Naive thymus-derived CD4-positive, alpha-beta T cell (primary cell): Measurements from ENCODE around the gene CAMTA1. TPM values are rescaled to one million over a fixed set of nuclear protein-coding genes. Genes with fewer than 3 reads are reported as not detected.

Source experiments
- ATAC-seq: fragments of 150-1000 bp; cut with Tn5 transposase; 2 replicates; pipeline ENCODE4 v1.10.0; 2021; ENCODE audit warnings: mild to moderate bottlenecking, moderate library complexity
- CTCF ChIA-PET: fragments of 350-600 bp; sonication (Branson Sonifier 250); formaldehyde crosslinking; loops from one replicate; lab custom pipeline; 2021; ENCODE audit warnings: antibody characterized with exemption; lab: Charles Lee
- POLR2A ChIA-PET: fragments of 350-600 bp; sonication (Branson Sonifier 250); formaldehyde crosslinking; loops from one replicate; lab custom pipeline; 2021; ENCODE audit warnings: antibody characterized with exemption, inconsistent platforms; lab: Charles Lee
- DNase-seq, 9 donors: peaks; one replicate each; pipeline versions ENCODE4 v3.0.0 to v3.0.0-alpha.2; 2020 to 2022; ENCODE audit warnings: mixed read lengths in 1 of 9
- H3K27ac ChIP-seq: one replicate; pipeline ENCODE4 v1.7.0; 2013; ENCODE audit warnings: mild to moderate bottlenecking, low read depth, low read length, moderate library complexity
- H3K27me3 ChIP-seq, 2 donors: one replicate each; pipeline ENCODE4 v1.7.0; 2013; ENCODE audit warnings: low read length in 2 of 2, mild to moderate bottlenecking in 2 of 2, moderate library complexity in 2 of 2; ENCODE audit not compliant: control insufficient read depth in 2 of 2, insufficient read depth in 2 of 2
- H3K36me3 ChIP-seq, 3 experiments: 1 replicate in 2 of 3; 2 replicates in 1 of 3; pipeline ENCODE4 v1.7.0; 2013; ENCODE audit warnings: low read length in 3 of 3, mild to moderate bottlenecking in 3 of 3, moderate library complexity in 1 of 3; ENCODE audit not compliant: insufficient read depth in 3 of 3, control insufficient read depth in 2 of 3
- H3K4me1 ChIP-seq, 2 donors: one replicate each; pipeline ENCODE4 v1.7.0; 2013; ENCODE audit warnings: low read length in 2 of 2, mild to moderate bottlenecking in 2 of 2, moderate library complexity in 1 of 2; ENCODE audit not compliant: control insufficient read depth in 2 of 2, insufficient read depth in 2 of 2
- H3K4me3 ChIP-seq: 2 replicates; pipeline ENCODE4 v1.7.0; 2013; ENCODE audit warnings: mild to moderate bottlenecking, low read length
- H3K9me3 ChIP-seq, 3 experiments: 1 replicate in 2 of 3; 2 replicates in 1 of 3; pipeline ENCODE4 v1.7.0; 2013; ENCODE audit warnings: low read length in 3 of 3; ENCODE audit not compliant: control insufficient read depth in 2 of 3
- H3K27ac Mint-ChIP-seq, 9 donors: one replicate each; pipeline ENCODE4 v1.8.0; 2020 to 2022; ENCODE audit warnings: mixed read lengths in 9 of 9, mild to moderate bottlenecking in 8 of 9, moderate library complexity in 5 of 9, inconsistent platforms in 2 of 9
- H3K27me3 Mint-ChIP-seq, 5 donors: one replicate each; pipeline ENCODE4 v1.8.0; 2021 to 2022; ENCODE audit warnings: mixed read lengths in 5 of 5, mild to moderate bottlenecking in 1 of 5
- H3K36me3 Mint-ChIP-seq, 5 donors: one replicate each; pipeline ENCODE4 v1.8.0; 2020 to 2022; ENCODE audit warnings: mixed read lengths in 5 of 5, mild to moderate bottlenecking in 3 of 5, inconsistent platforms in 1 of 5
- H3K4me1 Mint-ChIP-seq, 7 donors: one replicate each; pipeline ENCODE4 v1.8.0; 2020 to 2022; ENCODE audit warnings: mixed read lengths in 7 of 7, mild to moderate bottlenecking in 3 of 7, inconsistent platforms in 1 of 7
- H3K4me3 Mint-ChIP-seq, 10 donors: one replicate each; pipeline ENCODE4 v1.8.0; 2020 to 2022; ENCODE audit warnings: mild to moderate bottlenecking in 10 of 10, mixed read lengths in 10 of 10, moderate library complexity in 6 of 10, inconsistent platforms in 2 of 10
- H3K9me3 Mint-ChIP-seq, 11 donors: one replicate each; pipeline ENCODE4 v1.8.0; 2020 to 2022; ENCODE audit warnings: mixed read lengths in 11 of 11, mild to moderate bottlenecking in 4 of 11, inconsistent platforms in 1 of 11, moderate library complexity in 1 of 11
- intact Hi-C, 2 donors: fragments of 100-400 bp; cut with micrococcal nuclease; formaldehyde crosslinking; loops; one replicate each; pipeline ENCODE4 v1.15.1; 2023
- polyA plus RNA-seq, 2 donors: library from polyadenylated mRNA; unstranded; fragments of 300-500 nt; fragmentation: Illumina TruSeq; gene quantifications; one replicate each; pipeline ENCODE4 v1.2.3, GENCODE V29; 2021
- total RNA-seq, 6 experiments: library from RNA in 5 of 6; stranded (reverse) in 5 of 6; gene quantifications; 1 replicate in 5 of 6; 2 replicates in 1 of 6; pipeline ENCODE4 v1.2.3 and lab custom pipeline; 2021 to 2026

The CAMTA1 gene
- total and polyA plus RNA-seq, 7 experiments from 2014 or later: 38.1 to 68.6 (median 42.6) TPM

GRCh38 chr1:7515175-7515574, 729.9 kb downstream of the CAMTA1 start:
- intact Hi-C loops: no loop called here
- POLR2A ChIA-PET: no interaction called here
- no peaks in the 10 kb centered on the region for H3K4me1 Mint-ChIP-seq
- no peaks in the 10 kb centered on the region for H3K4me1 ChIP-seq
- H3K27ac Mint-ChIP-seq: no peak overlapping the region
- H3K27me3 Mint-ChIP-seq: peaks cover 0 to 20% (median 12%) of the 10 kb centered on the region in 5 donors
- peaks cover 0 to 1% (median 0%) of the 10 kb centered on the region in 11 donors for H3K9me3 Mint-ChIP-seq
- H3K27ac ChIP-seq: no peak overlapping the region
- H3K4me3 ChIP-seq: no peak overlapping the region
- no peak overlapping the region for H3K4me3 Mint-ChIP-seq
- DNase-seq (no peak), ATAC-seq (no peak)
- CTCF ChIA-PET: no interaction called here
- no peaks in the 10 kb centered on the region for H3K9me3 ChIP-seq
- H3K36me3 Mint-ChIP-seq: no peaks in the 10 kb centered on the region
- H3K27me3 ChIP-seq: no peaks in the 10 kb centered on the region
- H3K36me3 ChIP-seq: no peaks in the 10 kb centered on the region

GRCh38 chr1:7515904-7516303, 730.6 kb downstream of the CAMTA1 start:
- Mint-ChIP-seq H3K9me3 (peaks cover 0 to 1% (median 0%) of the 10 kb centered on the region in 11 donors), H3K27me3 (peaks cover 0 to 20% (median 12%) of the 10 kb centered on the region in 5 donors), H3K4me1 (no peaks in the 10 kb centered on the region), H3K4me3 (no peak overlapping the region), H3K36me3 (no peaks in the 10 kb centered on the region), H3K27ac (no peak overlapping the region)
- no peak overlapping the region for H3K4me3 ChIP-seq
- H3K27me3 ChIP-seq: no peaks in the 10 kb centered on the region
- POLR2A ChIA-PET: no interaction called here
- DNase-seq: no peak
- no peaks in the 10 kb centered on the region for H3K9me3 ChIP-seq
- no peaks in the 10 kb centered on the region for H3K36me3 ChIP-seq
- no peaks in the 10 kb centered on the region for H3K4me1 ChIP-seq
- intact Hi-C loops: no loop called here
- ATAC-seq: no peak
- H3K27ac ChIP-seq: no peak overlapping the region
- CTCF ChIA-PET: no interaction called here

GRCh38 chr1:7516341-7516740, 731.1 kb downstream of the CAMTA1 start:
- POLR2A ChIA-PET: no interaction called here
- no peaks in the 10 kb centered on the region for H3K36me3 ChIP-seq
- H3K27me3 ChIP-seq: no peaks in the 10 kb centered on the region
- Mint-ChIP-seq H3K27ac (no peak overlapping the region), H3K4me1 (no peaks in the 10 kb centered on the region), H3K4me3 (no peak overlapping the region), H3K9me3 (peaks cover 0 to 1% (median 0%) of the 10 kb centered on the region in 11 donors), H3K27me3 (peaks cover 0 to 20% (median 12%) of the 10 kb centered on the region in 5 donors), H3K36me3 (no peaks in the 10 kb centered on the region)
- no peak overlapping the region for H3K27ac ChIP-seq
- H3K4me3 ChIP-seq: no peak overlapping the region
- DNase-seq (no peak), ATAC-seq (no peak)
- H3K4me1 ChIP-seq: no peaks in the 10 kb centered on the region
- no peaks in the 10 kb centered on the region for H3K9me3 ChIP-seq
- intact Hi-C loops: no loop called here
- CTCF ChIA-PET: no interaction called here

GRCh38 chr1:7516929-7517328, 731.7 kb downstream of the CAMTA1 start:
- H3K4me3 Mint-ChIP-seq: no peak overlapping the region
- H3K4me1 Mint-ChIP-seq: no peaks in the 10 kb centered on the region
- intact Hi-C loops: no loop called here
- no peak for DNase-seq
- Histone ChIP-seq H3K36me3 (no peaks in the 10 kb centered on the region), H3K27ac (no peak overlapping the region), H3K4me3 (no peak overlapping the region), H3K27me3 (no peaks in the 10 kb centered on the region), H3K9me3 (no peaks in the 10 kb centered on the region), H3K4me1 (no peaks in the 10 kb centered on the region)
- ChIA-PET POLR2A (no interaction called here), CTCF (no interaction called here)
- H3K9me3 Mint-ChIP-seq: peaks cover 0 to 1% (median 0%) of the 10 kb centered on the region in 11 donors
- no peaks in the 10 kb centered on the region for H3K36me3 Mint-ChIP-seq
- no peak overlapping the region for H3K27ac Mint-ChIP-seq
- peaks cover 0 to 20% (median 14%) of the 10 kb centered on the region in 5 donors for H3K27me3 Mint-ChIP-seq
- no peak for ATAC-seq

GRCh38 chr1:7517611-7518330, 732.5 kb downstream of the CAMTA1 start:
- ChIA-PET POLR2A (no interaction called here), CTCF (no interaction called here)
- ATAC-seq (no peak), DNase-seq (no peak)
- Mint-ChIP-seq H3K27ac (no peak overlapping the region), H3K4me1 (no peaks in the 10 kb centered on the region), H3K27me3 (peaks cover 0 to 18% (median 12%) of the 10 kb centered on the region in 5 donors), H3K9me3 (peaks cover 0 to 1% (median 0%) of the 10 kb centered on the region in 11 donors), H3K36me3 (no peaks in the 10 kb centered on the region), H3K4me3 (no peak overlapping the region)
- no peaks in the 10 kb centered on the region for H3K36me3 ChIP-seq
- no peak overlapping the region for H3K27ac ChIP-seq
- no peaks in the 10 kb centered on the region for H3K27me3 ChIP-seq
- intact Hi-C loops: no loop called here
- no peaks in the 10 kb centered on the region for H3K4me1 ChIP-seq
- no peaks in the 10 kb centered on the region for H3K9me3 ChIP-seq
- no peak overlapping the region for H3K4me3 ChIP-seq

GRCh38 chr1:7518411-7518810, 733.2 kb downstream of the CAMTA1 start:
- Histone ChIP-seq H3K4me3 (no peak overlapping the region), H3K27ac (no peak overlapping the region), H3K9me3 (no peaks in the 10 kb centered on the region), H3K36me3 (no peaks in the 10 kb centered on the region), H3K27me3 (no peaks in the 10 kb centered on the region), H3K4me1 (no peaks in the 10 kb centered on the region)
- H3K9me3 Mint-ChIP-seq: peaks cover 0 to 1% (median 0%) of the 10 kb centered on the region in 11 donors
- H3K36me3 Mint-ChIP-seq: no peaks in the 10 kb centered on the region
- H3K27ac Mint-ChIP-seq: no peak overlapping the region
- H3K27me3 Mint-ChIP-seq: peaks cover 3 to 19% (median 15%) of the 10 kb centered on the region in 5 donors
- DNase-seq (no peak), ATAC-seq (no peak)
- CTCF ChIA-PET: no interaction called here
- intact Hi-C loops: no loop called here
- POLR2A ChIA-PET: no interaction called here
- no peak overlapping the region for H3K4me3 Mint-ChIP-seq
- H3K4me1 Mint-ChIP-seq: no peaks in the 10 kb centered on the region
